Activated CD8-positive, alpha-beta memory T cell treated with anti-CD3 and anti-CD28 coated beads, Interleukin-2, amount 50 U/mL, for 1 hour (primary cell): Measurements from ENCODE around the gene SCD5.

Experiments
- DNase-seq: peaks from one replicate; pipeline ENCODE4 v3.0.0-alpha.2; 2020; ENCODE audit errors: extremely low read depth

Gene SCD5

DNA sequence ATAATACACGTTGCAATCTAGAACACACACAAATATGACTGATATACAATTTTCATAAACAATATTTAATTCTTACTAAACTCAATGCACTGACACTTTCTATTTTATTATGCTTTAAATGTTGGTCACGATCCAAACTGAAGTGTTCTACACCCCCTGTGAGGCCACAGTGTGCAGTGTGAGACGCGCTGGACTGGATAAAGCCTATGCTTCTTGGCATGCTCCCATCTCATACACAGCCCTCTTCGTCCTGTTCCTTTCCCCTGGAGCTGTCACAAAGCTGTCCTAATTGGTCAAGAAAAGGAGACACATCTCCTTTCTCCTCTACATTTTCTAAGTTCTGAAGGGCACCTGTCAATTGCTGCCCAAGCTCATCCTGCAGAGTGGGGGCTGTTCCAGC lies 72.0 kb downstream of the SCD5 start:
- no peak for DNase-seq

DNA sequence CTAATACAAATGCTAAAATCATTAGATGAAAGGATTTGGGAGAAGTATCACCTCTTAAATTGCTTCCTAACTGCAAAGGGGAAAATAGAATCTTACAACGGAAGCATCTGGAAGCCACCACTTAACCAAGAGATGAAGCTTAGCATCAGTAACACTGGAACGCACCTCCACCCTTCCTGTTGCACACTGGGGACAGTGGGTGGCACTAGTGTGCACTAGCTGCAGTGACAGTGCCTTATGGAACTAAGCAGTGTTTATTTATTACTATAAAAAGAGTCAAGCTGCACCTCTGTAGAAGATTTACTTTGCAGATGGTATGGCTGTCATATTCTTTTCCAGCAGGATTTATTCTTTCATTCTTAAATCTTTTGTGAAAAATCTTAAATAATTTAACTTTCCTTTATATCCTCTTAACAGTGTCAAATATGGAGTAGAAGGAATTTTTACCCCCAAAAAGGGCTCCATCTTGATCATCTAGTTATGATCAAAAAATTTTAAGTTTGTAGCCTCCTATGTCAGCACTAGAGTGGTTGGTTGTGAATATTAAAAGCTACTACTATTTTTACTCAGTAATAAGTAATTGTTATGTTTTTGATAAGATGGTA lies 76.7 kb downstream of the SCD5 start:
- DNase-seq, result no peak

GRCh38 chr4:82718162-82718940 lies 80.2 kb downstream of the SCD5 start:
- no peak for DNase-seq

GRCh38 chr4:82715731-82716617 lies 82.6 kb downstream of the SCD5 start:
- DNase-seq, result no peak

- no peak for DNase-seq
Measured at GRCh38 chr4:82713856-82714255, 84.7 kb downstream of the SCD5 start.

DNA sequence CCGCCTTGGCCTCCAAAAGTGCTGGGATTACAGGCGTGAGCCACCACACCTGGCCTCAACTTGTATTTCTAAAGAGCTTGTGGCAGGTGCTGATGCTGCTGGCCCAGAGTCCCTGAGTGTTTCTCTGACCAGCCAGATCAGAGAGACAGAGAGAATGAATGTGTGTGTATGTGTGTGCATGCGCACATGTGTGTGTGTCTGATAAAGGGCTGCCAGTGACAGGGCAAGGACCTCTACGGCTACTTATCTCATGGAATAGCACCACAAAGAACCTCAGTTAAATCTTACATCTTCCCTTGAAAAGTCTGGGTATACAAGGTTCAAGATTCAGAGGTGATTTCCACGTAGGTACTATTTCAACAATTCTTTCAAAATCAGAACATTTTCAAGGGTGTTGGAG lies 86.0 kb downstream of the SCD5 start:
- no peak for DNase-seq

DNA sequence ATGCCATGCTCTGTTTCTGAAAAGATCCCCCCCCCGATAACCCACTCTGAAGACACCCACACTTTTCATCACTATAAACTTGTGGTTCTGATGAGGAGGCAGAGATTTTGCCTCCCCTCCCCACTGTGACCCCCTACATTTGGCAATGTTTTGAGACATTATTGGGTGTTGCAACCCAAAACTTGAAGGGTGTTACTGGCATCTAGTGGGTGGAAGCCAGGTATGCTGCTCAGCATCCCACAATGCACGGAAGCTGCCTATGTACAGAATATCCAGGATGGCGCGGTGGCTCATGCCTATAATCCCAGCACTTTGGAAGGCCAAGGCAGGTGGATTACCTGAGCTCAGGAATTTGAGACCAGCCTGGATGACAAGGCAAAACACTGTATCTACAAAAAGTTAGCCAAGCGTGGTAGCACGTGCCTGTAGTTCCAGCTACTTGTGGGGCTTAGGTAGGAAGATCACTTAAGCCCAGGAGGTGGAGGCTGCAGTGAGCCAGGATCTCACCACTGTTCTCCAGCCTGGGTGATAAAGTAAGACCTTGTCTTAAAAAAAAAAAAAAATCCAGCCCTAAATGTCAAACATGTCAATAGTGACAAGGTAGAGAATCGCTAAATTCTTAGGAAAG lies 87.3 kb downstream of the SCD5 start:
- DNase-seq, result no peak

- no peak for DNase-seq
Measured at GRCh38 chr4:82710197-82710929, 88.2 kb downstream of the SCD5 start.

DNA sequence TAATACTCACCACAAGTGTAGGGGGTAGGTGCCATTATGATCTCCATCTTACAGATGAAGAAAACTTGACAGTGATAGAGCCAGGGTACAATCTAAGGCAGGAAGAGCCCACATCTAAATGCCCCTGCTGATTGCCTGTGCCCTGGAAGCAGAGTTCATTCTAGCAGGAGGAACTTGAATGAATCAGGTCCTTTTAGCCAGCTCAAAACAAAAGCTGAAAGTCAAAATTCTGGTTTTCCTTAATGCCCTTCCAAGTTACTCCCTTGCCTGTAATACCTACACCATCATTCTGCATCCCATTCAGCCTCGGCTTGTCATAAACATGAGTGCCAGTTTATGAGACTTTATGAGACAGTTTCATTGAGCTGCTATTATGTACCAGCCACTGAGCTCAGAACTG lies 89.6 kb downstream of the SCD5 start:
- no peak for DNase-seq

DNA sequence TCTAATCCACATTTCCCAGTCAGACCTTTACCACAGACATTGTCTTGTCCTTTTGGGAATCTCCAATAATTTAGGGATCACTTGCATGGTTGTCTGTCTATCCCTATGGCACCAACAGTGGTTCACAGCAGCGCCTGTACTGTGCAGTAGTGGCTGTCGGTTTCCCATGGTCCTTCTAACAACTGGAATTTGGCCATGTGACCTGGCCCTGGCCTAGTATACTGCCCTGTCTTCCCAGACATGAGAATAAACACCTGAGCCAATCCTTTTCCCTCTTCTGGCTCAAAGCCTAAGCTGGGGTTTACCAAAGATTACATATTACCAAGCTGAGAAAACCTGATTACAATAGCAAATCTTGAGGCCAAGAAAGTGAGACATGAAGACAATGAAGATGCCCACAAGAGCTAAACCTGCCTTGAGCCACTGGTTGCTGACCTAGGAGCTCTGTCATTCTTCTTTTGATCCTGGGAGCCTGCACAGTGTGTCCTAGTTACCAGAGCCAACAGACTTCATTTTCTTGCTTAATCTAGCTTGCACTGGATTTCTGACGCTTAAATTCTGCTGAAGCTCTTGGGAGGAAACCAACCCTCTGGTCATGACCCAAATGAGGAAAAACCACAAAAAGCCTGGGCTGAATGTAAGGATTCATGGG lies 92.1 kb downstream of the SCD5 start:
- DNase-seq, result no peak

DNA sequence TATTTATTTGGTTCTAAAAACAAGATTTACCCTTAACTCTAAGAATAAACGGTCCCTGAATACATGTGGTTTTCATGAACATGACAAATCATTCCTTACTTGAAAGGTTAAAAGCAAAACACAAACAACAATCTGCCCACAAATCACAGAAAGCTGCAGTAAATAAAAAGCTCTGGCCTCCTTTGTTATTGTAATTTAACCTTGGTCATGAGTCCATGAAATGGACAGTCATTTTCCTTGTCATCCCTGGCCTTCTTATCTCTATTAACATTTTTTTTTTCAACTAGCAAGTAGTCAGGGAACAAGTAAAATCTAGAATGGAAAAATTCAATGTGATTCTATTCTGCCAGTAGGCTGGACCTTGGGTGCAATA lies 92.7 kb downstream of the SCD5 start:
- DNase-seq, result no peak

DNA sequence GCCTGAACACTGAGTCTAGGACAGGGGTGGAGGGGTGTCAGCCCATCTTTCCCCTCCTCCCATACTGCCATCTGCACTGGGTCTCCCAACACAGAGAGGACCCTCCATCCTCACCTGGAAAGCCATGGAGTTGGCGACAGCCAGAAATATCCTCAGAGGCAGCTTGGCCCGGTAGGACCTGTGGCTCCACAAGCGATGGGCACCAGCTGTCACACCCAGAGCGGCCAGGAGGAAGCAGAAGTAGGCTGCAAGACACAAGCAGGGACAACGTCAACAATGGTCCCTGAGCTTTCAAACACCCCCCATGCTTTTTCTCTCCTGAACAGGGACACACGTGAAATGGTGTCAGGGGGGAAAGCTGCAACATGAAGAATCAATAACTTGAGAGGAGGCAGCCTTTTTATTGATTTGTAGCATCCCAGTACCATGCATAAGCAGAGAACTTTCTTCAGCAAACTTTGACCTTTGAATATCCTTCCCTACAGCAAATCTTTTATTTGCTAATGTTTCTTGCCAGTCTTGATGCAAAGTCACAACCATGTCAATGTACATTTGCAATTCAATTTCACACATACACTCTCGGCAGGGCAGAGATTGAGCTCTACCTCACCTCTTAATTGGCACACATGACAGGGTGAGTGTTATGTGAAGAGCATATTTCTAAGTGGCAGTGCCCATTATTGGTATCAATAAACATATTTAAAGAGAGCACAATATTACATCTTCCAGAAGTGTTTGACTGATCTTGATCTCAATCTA lies 93.2 kb downstream of the SCD5 start:
- no peak for DNase-seq

DNA sequence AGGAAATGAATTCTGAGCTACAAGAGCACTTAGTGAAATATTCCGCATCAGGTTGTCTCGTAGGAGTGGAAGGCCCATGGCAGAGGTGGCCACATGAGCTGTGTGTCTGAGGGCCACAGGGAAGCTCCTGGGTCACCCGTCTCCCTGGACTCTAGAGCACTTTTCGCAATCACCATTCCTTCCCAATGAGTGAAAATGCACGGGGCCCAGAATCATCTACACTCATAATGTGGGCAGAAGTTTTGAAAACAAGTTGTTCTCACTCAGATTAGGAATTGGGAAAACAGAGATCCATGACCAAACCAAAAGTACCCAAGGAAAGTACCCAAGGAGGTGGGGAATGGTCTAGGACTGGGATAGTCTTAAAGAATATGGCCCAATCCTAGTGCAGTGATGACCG lies 94.4 kb downstream of the SCD5 start:
- no peak for DNase-seq

DNA sequence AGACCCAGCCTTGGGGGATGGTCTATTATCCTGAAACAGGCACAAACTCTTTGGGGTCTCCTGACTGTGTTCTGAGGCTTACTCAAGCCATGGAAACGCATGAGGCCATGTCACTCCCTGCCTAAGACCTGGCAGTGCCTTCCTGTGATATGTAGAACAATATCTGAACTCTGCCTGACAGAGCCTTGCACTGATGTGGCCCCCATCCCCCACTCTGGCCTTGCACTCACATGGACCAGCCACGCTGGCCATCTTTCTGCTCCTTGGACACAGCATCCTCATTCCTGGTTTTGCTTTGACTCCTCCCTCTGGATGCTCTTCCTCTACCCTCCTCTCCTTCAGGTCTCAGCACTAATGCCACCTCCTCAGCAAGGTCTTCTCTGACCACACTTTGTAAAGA lies 100.2 kb downstream of the SCD5 start:
- no peak for DNase-seq

DNA sequence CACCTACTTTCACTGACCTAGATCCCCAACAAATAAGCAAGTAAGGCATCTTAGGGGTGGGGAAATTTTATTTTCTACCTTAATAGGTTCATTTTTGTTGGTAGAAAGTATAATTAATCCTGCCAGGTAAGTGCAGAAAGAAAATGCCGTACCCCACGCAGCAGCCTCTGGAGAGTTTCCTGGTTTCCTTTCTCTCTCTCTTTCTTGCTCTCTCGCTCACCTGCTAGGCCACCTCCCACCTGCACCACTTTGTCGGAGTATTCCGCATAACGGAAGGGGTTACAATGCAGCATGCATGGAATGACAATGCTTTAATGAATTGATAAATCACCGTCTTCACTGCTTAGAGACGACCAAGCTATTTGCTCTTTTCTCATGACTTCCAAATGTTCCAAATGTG lies 101.0 kb downstream of the SCD5 start:
- no peak for DNase-seq

DNA sequence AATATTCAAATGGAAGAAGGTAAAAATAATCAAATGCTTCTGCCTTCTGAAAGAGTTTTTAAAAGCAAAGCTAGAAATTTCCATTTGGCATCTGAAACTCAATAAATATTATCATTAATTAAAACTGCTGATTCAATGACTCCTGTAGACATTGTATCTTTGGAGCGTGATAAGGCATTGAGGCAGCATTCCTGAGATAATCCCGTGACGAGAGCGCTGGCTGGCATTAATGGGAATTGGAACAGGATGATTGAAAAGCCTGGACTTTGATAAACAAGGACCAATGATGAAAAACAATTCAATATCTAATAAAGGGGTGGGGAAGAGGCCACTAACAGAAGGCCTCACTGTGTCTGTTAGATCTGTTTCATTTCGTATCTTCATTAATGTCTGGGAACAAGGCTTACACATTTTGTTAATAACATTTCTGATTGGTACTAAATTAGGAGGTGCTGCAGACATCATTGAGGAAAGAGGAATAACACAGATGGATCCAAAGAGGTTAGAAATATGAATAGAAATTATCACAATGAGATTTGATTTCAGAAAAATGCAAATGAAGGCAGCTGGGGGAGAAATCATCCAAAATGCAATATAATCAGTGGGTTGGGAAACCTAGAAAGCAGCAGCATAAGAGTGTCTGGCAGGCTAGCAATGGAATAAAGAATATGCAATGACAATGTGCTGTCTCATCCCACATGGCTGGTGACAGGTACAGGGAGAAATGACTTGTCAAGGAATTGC lies 102.3 kb downstream of the SCD5 start:
- DNase-seq, result no peak

GRCh38 chr4:82694892-82695291 lies 103.7 kb downstream of the SCD5 start:
- DNase-seq, result no peak

DNA sequence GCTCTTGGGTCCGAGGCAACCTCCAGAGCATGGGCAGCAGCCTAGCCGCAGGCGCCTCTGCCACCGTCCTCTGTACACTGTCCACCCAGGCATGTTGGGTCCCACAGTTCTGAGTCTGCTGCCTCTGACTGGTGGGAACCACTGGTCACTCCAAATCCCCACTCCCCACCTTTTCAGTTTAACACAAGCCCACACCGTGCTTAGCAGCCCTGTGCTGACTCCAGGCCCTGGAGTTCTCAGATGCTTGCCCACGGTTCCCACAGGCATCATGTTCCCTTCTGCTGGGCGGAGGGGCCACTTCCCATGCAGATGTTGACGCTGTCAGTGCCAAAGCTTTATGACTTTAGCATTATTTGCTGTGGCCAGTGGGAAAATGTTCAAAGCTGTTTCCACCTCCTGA lies 104.5 kb downstream of the SCD5 start:
- DNase-seq, result no peak

GRCh38 chr4:82692101-82692780 lies 106.4 kb downstream of the SCD5 start:
- DNase-seq, result no peak
